Muscle layer of duodenum (tissue), 2 donors: ENCODE results near the gene KRTAP6-2.

Experiments used
- H3K27ac ChIP-seq: one replicate; pipeline ENCODE4 v1.7.0; 2013; ENCODE audit warnings: mild to moderate bottlenecking, low read length
- H3K27me3 ChIP-seq: one replicate; pipeline ENCODE4 v1.7.0; 2013; ENCODE audit warnings: low read depth, mild to moderate bottlenecking, control low read depth, low read length
- H3K36me3 ChIP-seq, 2 donors: one replicate each; pipeline ENCODE4 v1.7.0; 2013; ENCODE audit warnings: low read length in 2 of 2, control low read depth in 1 of 2, mild to moderate bottlenecking in 1 of 2; ENCODE audit not compliant: insufficient read depth in 2 of 2, control insufficient read depth in 1 of 2
- H3K4me1 ChIP-seq, 2 donors: one replicate each; pipeline ENCODE4 v1.7.0; 2013; ENCODE audit warnings: low read length in 2 of 2, mild to moderate bottlenecking in 2 of 2, control low read depth in 1 of 2, moderate library complexity in 1 of 2; ENCODE audit not compliant: insufficient read depth in 2 of 2, control insufficient read depth in 1 of 2
- H3K4me3 ChIP-seq, 2 donors: one replicate each; pipeline ENCODE4 v1.7.0; 2013; ENCODE audit warnings: low read length in 2 of 2, low read depth in 1 of 2, mild to moderate bottlenecking in 1 of 2
- H3K9me3 ChIP-seq, 2 donors: one replicate each; pipeline ENCODE4 v1.7.0; 2013; ENCODE audit warnings: low read length in 2 of 2, control low read depth in 1 of 2, mild to moderate bottlenecking in 1 of 2; ENCODE audit not compliant: control insufficient read depth in 1 of 2
- donor health status: healthy.

KRTAP6-2 gene

GRCh38 chr21:30616125-30616524 lies 17.4 kb upstream of the KRTAP6-2 start, which contains the start of gene KRTAP20-1:
TSS of gene KRTAP20-1 (plus strand) at chr21:30616425. CDS start at chr21:30616455, 30 bp downstream.
- Histone ChIP-seq H3K27me3 (no peaks in the 10 kb centered on the region), H3K4me1 (no peaks in the 10 kb centered on the region), H3K27ac (no peak within 1 kb of the TSS), H3K4me3 (no peak within 1 kb of the TSS), H3K36me3 (no peaks in the 10 kb centered on the region), H3K9me3 (peaks cover 0 to 3% of the 10 kb centered on the region in 2 donors)

GRCh38 chr21:30615199-30615598 lies 16.5 kb upstream of the KRTAP6-2 start:
- peaks cover 0 to 3% of the 10 kb centered on the region in 2 donors for H3K9me3 ChIP-seq
- H3K27me3 ChIP-seq = no peaks in the 10 kb centered on the region
- H3K27ac ChIP-seq = no peak overlapping the region

DNA sequence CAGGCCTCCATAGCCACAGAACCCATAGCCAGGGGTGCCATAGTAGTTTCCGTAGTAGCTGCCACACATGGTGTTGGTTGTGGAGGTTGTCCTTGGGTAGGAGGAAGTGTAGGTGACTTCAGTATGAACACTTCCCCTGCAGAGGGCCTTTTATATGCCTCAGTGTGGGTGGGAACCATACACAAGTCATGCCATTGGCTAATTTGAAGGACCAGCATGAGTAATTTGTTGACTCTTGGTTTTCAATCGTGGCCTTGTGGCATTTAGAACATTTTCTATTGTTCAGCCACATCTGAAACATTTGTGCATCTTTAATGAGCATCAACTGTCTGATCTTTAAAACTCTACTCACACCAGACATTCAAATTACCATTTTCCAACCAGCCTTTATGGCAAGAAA lies 15.1 kb upstream of the KRTAP6-2 start, which contains the start of gene KRTAP6-1:
Gene KRTAP6-1 (minus strand): TSS at position 95 of the 400 bp plus-strand sequence. CDS start 26 bp downstream, at position 69.
- no peak within 1 kb of the TSS for H3K27ac ChIP-seq
- H3K4me3 ChIP-seq = no peak within 1 kb of the TSS
- H3K4me1 ChIP-seq = no peaks in the 10 kb centered on the region
- no peaks in the 10 kb centered on the region for H3K27me3 ChIP-seq
- H3K36me3 ChIP-seq = no peaks in the 10 kb centered on the region
- H3K9me3 ChIP-seq = peaks cover 0 to 3% of the 10 kb centered on the region in 2 donors

More at GRCh38 chr21:30615199-30615598, 16.5 kb upstream of the KRTAP6-2 start:
- no peaks in the 10 kb centered on the region for H3K36me3 ChIP-seq
- H3K4me3 ChIP-seq = no peak overlapping the region
- H3K4me1 ChIP-seq = no peaks in the 10 kb centered on the region

GRCh38 chr21:30612132-30612531 lies 13.4 kb upstream of the KRTAP6-2 start:
- H3K27me3 ChIP-seq = no peaks in the 10 kb centered on the region

DNA sequence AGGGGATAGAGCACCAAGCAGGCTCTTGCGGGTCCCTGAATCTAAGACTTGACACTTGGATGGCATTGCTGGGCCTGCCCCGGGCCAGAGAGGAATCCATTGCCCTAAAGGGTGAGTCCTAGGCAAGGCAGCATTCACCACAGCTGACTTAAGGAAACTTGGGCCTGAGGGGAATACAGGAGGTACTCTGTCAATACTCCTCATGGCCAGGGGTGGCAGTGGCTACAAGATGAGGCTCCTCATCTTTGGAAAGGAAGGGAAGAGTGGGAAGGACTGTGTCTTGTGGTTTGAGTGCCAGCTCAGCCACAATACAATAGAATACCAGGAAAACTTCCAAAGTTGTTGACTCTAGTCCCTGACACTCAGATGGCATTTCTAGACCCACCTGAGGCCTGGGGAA lies 7.3 kb upstream of the KRTAP6-2 start:
- no peaks in the 10 kb centered on the region for H3K27me3 ChIP-seq
- no peaks in the 10 kb centered on the region for H3K36me3 ChIP-seq
- no peak overlapping the region for H3K4me3 ChIP-seq
- no peaks in the 10 kb centered on the region for H3K4me1 ChIP-seq
- no peak overlapping the region for H3K27ac ChIP-seq
- no peaks in the 10 kb centered on the region for H3K9me3 ChIP-seq

More at GRCh38 chr21:30612132-30612531, 13.4 kb upstream of the KRTAP6-2 start:
- Histone ChIP-seq H3K36me3 (no peaks in the 10 kb centered on the region), H3K27ac (no peak overlapping the region), H3K4me3 (no peak overlapping the region), H3K9me3 (peaks cover 0 to 3% of the 10 kb centered on the region in 2 donors), H3K4me1 (no peaks in the 10 kb centered on the region)

DNA sequence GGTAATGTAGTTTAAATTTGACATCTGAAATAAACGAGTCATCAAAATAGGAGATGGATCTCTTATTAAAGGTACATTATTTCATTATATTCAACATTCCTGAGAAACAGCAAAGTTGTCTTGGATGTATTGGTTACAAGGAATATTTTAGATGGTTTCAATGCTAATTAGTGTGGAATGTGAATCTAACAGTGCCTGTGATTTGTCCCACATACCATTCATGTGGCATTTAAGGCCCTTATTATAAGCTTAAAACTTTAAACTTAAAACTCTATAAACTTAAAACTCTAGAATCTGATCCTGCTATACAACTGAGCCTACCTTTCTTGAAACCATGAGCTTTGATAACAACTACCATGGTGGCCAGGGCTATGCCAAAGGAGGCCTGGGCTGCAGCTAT lies 2.1 kb upstream of the KRTAP6-2 start, which contains the start of gene KRTAP22-1:
Gene KRTAP22-1 (plus strand): TSS at position 301 of the 400 bp plus-strand sequence.
- no peaks in the 10 kb centered on the region for H3K9me3 ChIP-seq
- no peak within 1 kb of the TSS for H3K4me3 ChIP-seq
- no peaks in the 10 kb centered on the region for H3K27me3 ChIP-seq
- no peak within 1 kb of the TSS for H3K27ac ChIP-seq
- no peaks in the 10 kb centered on the region for H3K4me1 ChIP-seq
- H3K36me3 ChIP-seq = no peaks in the 10 kb centered on the region

DNA sequence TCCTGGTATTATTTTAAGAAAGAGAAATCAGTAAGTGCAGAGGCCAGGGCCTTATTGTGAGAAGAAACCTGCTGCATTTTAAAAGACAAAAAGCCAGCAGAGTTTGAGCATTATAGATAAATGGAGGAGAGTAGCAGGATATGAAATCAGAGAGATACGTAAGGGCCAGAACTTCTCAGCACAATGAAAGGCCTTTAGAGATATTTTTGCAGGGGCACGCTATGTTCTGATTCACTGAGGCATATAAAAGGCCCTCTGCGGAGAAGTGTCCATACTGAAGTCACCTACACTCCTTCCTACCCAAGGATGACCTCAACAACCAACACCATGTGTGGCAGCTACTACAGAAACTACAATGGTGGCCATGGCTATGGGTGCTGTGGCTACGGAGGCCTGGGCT lies 6.6 kb downstream of the KRTAP6-2 start, which contains the start of gene KRTAP6-3:
Gene KRTAP6-3 (plus strand): TSS at position 301 of the 400 bp plus-strand sequence. CDS start 6 bp downstream, at position 307.
- Histone ChIP-seq H3K4me1 (no peaks in the 10 kb centered on the region), H3K9me3 (peaks cover 0 to 2% of the 10 kb centered on the region in 2 donors), H3K27me3 (no peaks in the 10 kb centered on the region), H3K36me3 (no peaks in the 10 kb centered on the region), H3K27ac (no peak within 1 kb of the TSS), H3K4me3 (no peak within 1 kb of the TSS)

DNA sequence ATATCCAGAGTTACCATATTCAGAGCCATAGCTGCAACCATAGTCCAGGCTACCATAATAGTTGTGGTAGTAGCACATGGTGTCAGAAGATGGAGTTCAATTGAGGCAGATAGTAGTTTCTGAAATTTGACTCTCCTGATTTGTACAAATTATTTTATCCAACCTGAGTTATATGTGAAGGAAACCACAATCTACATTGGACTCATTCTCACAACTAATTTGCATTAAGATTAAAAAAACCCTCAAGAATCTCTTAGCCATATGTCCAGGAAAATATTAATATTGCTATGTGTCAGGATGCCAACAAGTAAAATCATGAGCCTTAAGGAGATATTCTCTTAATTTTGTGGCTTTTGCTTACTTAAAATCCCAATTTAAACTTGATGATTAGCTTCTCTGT lies 8.4 kb downstream of the KRTAP6-2 start, which contains the start of gene KRTAP22-2:
Gene KRTAP22-2 (minus strand): TSS at position 101 of the 400 bp plus-strand sequence.
- Histone ChIP-seq H3K27ac (no peak within 1 kb of the TSS), H3K9me3 (peaks cover 0 to 2% of the 10 kb centered on the region in 2 donors), H3K4me3 (no peak within 1 kb of the TSS), H3K27me3 (no peaks in the 10 kb centered on the region), H3K4me1 (no peaks in the 10 kb centered on the region), H3K36me3 (no peaks in the 10 kb centered on the region)

DNA sequence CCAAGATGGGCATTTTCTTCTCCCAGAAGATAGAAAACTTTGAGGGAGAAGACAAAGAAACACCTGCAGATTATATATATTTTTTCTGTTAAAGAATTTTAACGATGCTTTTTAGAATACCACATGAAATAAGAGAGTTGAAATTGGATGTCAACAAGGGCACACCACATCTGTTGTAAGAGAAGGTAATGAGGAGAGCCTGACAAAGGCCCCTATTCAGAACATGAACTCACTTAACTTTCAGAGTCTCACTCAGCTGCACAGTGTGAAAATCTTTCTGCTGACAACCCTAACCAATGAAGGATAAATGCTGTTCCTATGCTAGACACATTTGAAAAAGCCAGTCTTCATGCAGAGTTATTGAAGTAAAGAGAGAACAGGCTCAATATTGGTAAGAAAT lies 15.8 kb downstream of the KRTAP6-2 start:
- Histone ChIP-seq H3K36me3 (no peaks in the 10 kb centered on the region), H3K4me1 (no peaks in the 10 kb centered on the region), H3K27ac (no peak overlapping the region), H3K9me3 (no peaks in the 10 kb centered on the region), H3K4me3 (no peak overlapping the region), H3K27me3 (no peaks in the 10 kb centered on the region)

DNA sequence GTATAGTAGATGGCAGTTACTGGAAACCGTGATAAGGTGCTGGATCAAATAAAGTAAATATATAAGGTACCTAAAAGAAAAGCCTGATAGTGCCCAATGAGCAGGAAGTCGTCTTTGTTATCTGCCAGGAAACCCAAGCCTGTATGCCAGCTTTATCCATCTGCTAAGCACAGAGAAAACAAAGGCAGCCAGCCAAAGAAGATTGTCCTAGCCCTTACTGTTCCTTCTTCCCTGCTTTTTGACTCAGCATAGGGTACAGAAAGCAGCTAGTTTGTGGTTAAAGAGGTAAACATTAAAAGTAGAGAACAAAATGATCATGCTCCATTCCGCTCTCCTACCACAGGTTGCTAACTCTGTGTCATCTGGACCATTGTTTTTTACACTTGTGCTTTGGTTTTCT lies 18.6 kb downstream of the KRTAP6-2 start:
- Histone ChIP-seq H3K4me3 (no peak overlapping the region), H3K4me1 (no peaks in the 10 kb centered on the region), H3K27me3 (no peaks in the 10 kb centered on the region), H3K27ac (no peak overlapping the region), H3K36me3 (no peaks in the 10 kb centered on the region), H3K9me3 (no peaks in the 10 kb centered on the region)

- Histone ChIP-seq H3K4me3 (no peak overlapping the region), H3K9me3 (no peaks in the 10 kb centered on the region), H3K27me3 (no peaks in the 10 kb centered on the region), H3K4me1 (no peaks in the 10 kb centered on the region), H3K27ac (no peak overlapping the region), H3K36me3 (no peaks in the 10 kb centered on the region)
Observed at GRCh38 chr21:30579346-30579745, 19.4 kb downstream of the KRTAP6-2 start.

- Histone ChIP-seq H3K4me1 (no peaks in the 10 kb centered on the region), H3K9me3 (no peaks in the 10 kb centered on the region), H3K36me3 (no peaks in the 10 kb centered on the region), H3K4me3 (no peak overlapping the region), H3K27ac (no peak overlapping the region), H3K27me3 (no peaks in the 10 kb centered on the region)
Observed at GRCh38 chr21:30577766-30578165, 20.9 kb downstream of the KRTAP6-2 start.
